ENCODE measurements around the gene BZW2. TPM values are rescaled to one million over a fixed set of nuclear protein-coding genes. Genes with fewer than 3 reads are reported as not detected.

Gene BZW2
- total RNA-seq, 1 donor from 2014 or later, result 84.9 TPM

- Mint-ChIP-seq H3K9me3 (ENCODE audit: unreplicated experiment) (no peaks in the 10 kb centered on the region), H3K4me3 (ENCODE audit: unreplicated experiment) (no peak overlapping the region), H3K27ac (ENCODE audit: unreplicated experiment) (no peak overlapping the region), H3K4me1 (ENCODE audit: low read depth, unreplicated experiment) (peaks cover 5% of the 10 kb centered on the region), H3K36me3 (ENCODE audit: low read depth, unreplicated experiment) (peaks cover 17% of the 10 kb centered on the region), H3K27me3 (ENCODE audit: low read depth, unreplicated experiment) (no peaks in the 10 kb centered on the region)
- no peak for DNase-seq (ENCODE audit: low read depth)
- TF ChIP-seq CTCF (IDR thresholded peaks at IDR 0.05; ENCODE audit: insufficient read depth, low read depth, low read length), result no peak
- TF ChIP-seq EZH2 (IDR thresholded peaks at IDR 0.05; ENCODE audit: insufficient read depth, low read length), result no peak
- Histone ChIP-seq H3K4me3 (ENCODE audit: insufficient read depth, low read depth, low read length) (no peak overlapping the region), H3K4me2 (ENCODE audit: low read length) (no peak overlapping the region), H3K9ac (ENCODE audit: low read length) (no peak overlapping the region), H3K36me3 (ENCODE audit: insufficient read depth, low read length) (peaks cover 14% of the 10 kb centered on the region), H4K20me1 (ENCODE audit: insufficient read depth, low read length) (no peaks in the 10 kb centered on the region), H2AFZ (ENCODE audit: low read depth, low read length) (no peak overlapping the region), H3K27ac (ENCODE audit: low read depth, low read length) (no peak overlapping the region), H3K27me3 (ENCODE audit: insufficient read depth, low read length) (no peaks in the 10 kb centered on the region), H3K9me3 (ENCODE audit: insufficient read depth, low read depth, low read length) (no peaks in the 10 kb centered on the region), H3K4me1 (ENCODE audit: insufficient read depth, low read length) (no peaks in the 10 kb centered on the region), H3K79me2 (ENCODE audit: insufficient read depth, low read length) (no peaks in the 10 kb centered on the region)
- no peak for FAIRE-seq
Observed at GRCh38 chr7:16606704-16607103, 39.3 kb upstream of the BZW2 start.

GRCh38 chr7:16609842-16610450 lies 36.0 kb upstream of the BZW2 start:
- Histone ChIP-seq H3K9ac (ENCODE audit: low read length) (no peak overlapping the region), H3K9me3 (ENCODE audit: insufficient read depth, low read depth, low read length) (no peaks in the 10 kb centered on the region), H3K79me2 (ENCODE audit: insufficient read depth, low read length) (no peaks in the 10 kb centered on the region), H4K20me1 (ENCODE audit: insufficient read depth, low read length) (no peaks in the 10 kb centered on the region), H3K27ac (ENCODE audit: low read depth, low read length) (no peak overlapping the region), H2AFZ (ENCODE audit: low read depth, low read length) (no peak overlapping the region), H3K4me1 (ENCODE audit: insufficient read depth, low read length) (no peaks in the 10 kb centered on the region), H3K36me3 (ENCODE audit: insufficient read depth, low read length) (peaks cover 4% of the 10 kb centered on the region), H3K4me3 (ENCODE audit: insufficient read depth, low read depth, low read length) (no peak overlapping the region), H3K27me3 (ENCODE audit: insufficient read depth, low read length) (no peaks in the 10 kb centered on the region), H3K4me2 (ENCODE audit: low read length) (no peak overlapping the region)
- peaks cover 12% of the 10 kb centered on the region for H3K36me3 Mint-ChIP-seq (ENCODE audit: low read depth, unreplicated experiment)
- H3K4me3 Mint-ChIP-seq (ENCODE audit: unreplicated experiment), result no peak overlapping the region
- H3K9me3 Mint-ChIP-seq (ENCODE audit: unreplicated experiment), result no peaks in the 10 kb centered on the region
- H3K27me3 Mint-ChIP-seq (ENCODE audit: low read depth, unreplicated experiment), result no peaks in the 10 kb centered on the region
- no peak for TF ChIP-seq EZH2 (IDR thresholded peaks at IDR 0.05; ENCODE audit: insufficient read depth, low read length)
- TF ChIP-seq CTCF (IDR thresholded peaks at IDR 0.05; ENCODE audit: insufficient read depth, low read depth, low read length), result no peak
- no peak overlapping the region for H3K27ac Mint-ChIP-seq (ENCODE audit: unreplicated experiment)
- peaks cover 5% of the 10 kb centered on the region for H3K4me1 Mint-ChIP-seq (ENCODE audit: low read depth, unreplicated experiment)
- DNase-seq (ENCODE audit: low read depth) (no peak), FAIRE-seq (no peak)

GRCh38 chr7:16611711-16612110 lies 34.3 kb upstream of the BZW2 start:
- H3K4me2 ChIP-seq (ENCODE audit: low read length), result no peak overlapping the region
- TF ChIP-seq EZH2 (IDR thresholded peaks at IDR 0.05; ENCODE audit: insufficient read depth, low read length), result no peak
- no peak for TF ChIP-seq CTCF (IDR thresholded peaks at IDR 0.05; ENCODE audit: insufficient read depth, low read depth, low read length)
- no peaks in the 10 kb centered on the region for H3K27me3 ChIP-seq (ENCODE audit: insufficient read depth, low read length)
- H3K4me3 Mint-ChIP-seq (ENCODE audit: unreplicated experiment), result no peak overlapping the region
- no peak overlapping the region for H3K27ac ChIP-seq (ENCODE audit: low read depth, low read length)
- no peaks in the 10 kb centered on the region for H3K4me1 ChIP-seq (ENCODE audit: insufficient read depth, low read length)
- DNase-seq (ENCODE audit: low read depth), result no peak
- H3K4me3 ChIP-seq (ENCODE audit: insufficient read depth, low read depth, low read length), result no peak overlapping the region
- H2AFZ ChIP-seq (ENCODE audit: low read depth, low read length), result no peak overlapping the region
- H3K4me1 Mint-ChIP-seq (ENCODE audit: low read depth, unreplicated experiment), result peaks cover 8% of the 10 kb centered on the region
- no peak overlapping the region for H3K27ac Mint-ChIP-seq (ENCODE audit: unreplicated experiment)
- no peaks in the 10 kb centered on the region for H4K20me1 ChIP-seq (ENCODE audit: insufficient read depth, low read length)
- no peak overlapping the region for H3K9ac ChIP-seq (ENCODE audit: low read length)
- FAIRE-seq, result no peak
- H3K27me3 Mint-ChIP-seq (ENCODE audit: low read depth, unreplicated experiment), result no peaks in the 10 kb centered on the region
- H3K79me2 ChIP-seq (ENCODE audit: insufficient read depth, low read length), result no peaks in the 10 kb centered on the region
- no peaks in the 10 kb centered on the region for H3K9me3 ChIP-seq (ENCODE audit: insufficient read depth, low read depth, low read length)
- H3K9me3 Mint-ChIP-seq (ENCODE audit: unreplicated experiment), result no peaks in the 10 kb centered on the region
- peaks cover 4% of the 10 kb centered on the region for H3K36me3 ChIP-seq (ENCODE audit: insufficient read depth, low read length)
- H3K36me3 Mint-ChIP-seq (ENCODE audit: low read depth, unreplicated experiment), result peaks cover 13% of the 10 kb centered on the region
